Esophagus squamous epithelium (tissue), 5 donors: Measurements from ENCODE around the gene IL18R1. TPM values are rescaled to one million over a fixed set of nuclear protein-coding genes. Genes with fewer than 3 reads are reported as not detected.

Experiments
- DNase-seq: peaks from one replicate; lab custom pipeline; 2025; lab: John Stamatoyannopoulos, UW
- H3K27ac ChIP-seq, 4 donors: fragments of 200-600 bp; sonication (generic); one replicate each; pipeline ENCODE4 v1.5.1; 2016 to 2019; ENCODE audit warnings: mild to moderate bottlenecking in 1 of 4
- H3K27me3 ChIP-seq, 4 donors: fragments of 200-600 bp; sonication (generic); 1 replicate in 3 of 4; 2 replicates in 1 of 4; pipeline versions ENCODE4 v1.5.1 to v1.6.0; 2017 to 2021; ENCODE audit warnings: antibody characterized with exemption in 1 of 4
- H3K36me3 ChIP-seq, 3 donors: fragments of 200-600 bp; sonication (generic); one replicate each; pipeline ENCODE4 v1.5.1; 2016 to 2019
- H3K4me1 ChIP-seq, 3 donors: fragments of 200-600 bp; sonication (generic); one replicate each; pipeline ENCODE4 v1.5.1; 2017 to 2019
- H3K4me3 ChIP-seq, 4 donors: fragments of 200-600 bp; sonication (generic); 1 replicate in 3 of 4; 2 replicates in 1 of 4; pipeline ENCODE4 v1.5.1; 2016 to 2019; ENCODE audit warnings: mild to moderate bottlenecking in 2 of 4, moderate library complexity in 1 of 4
- H3K9me3 ChIP-seq, 3 donors: fragments of 200-600 bp; sonication (generic); one replicate each; pipeline ENCODE4 v1.5.1; 2016 to 2019
- CTCF ChIP-seq, 6 experiments: fragments of 450-650 bp in 4 of 6; fragments of 200-600 bp in 2 of 6; sonication (generic) in 2 of 6; IDR thresholded peaks; one replicate each; pipeline ENCODE4 v1.5.1; 2016 to 2019; ENCODE audit warnings: antibody characterized with exemption in 6 of 6, mild to moderate bottlenecking in 4 of 6, moderate library complexity in 4 of 6
- POLR2A ChIP-seq, 4 donors: fragments of 450-650 bp; IDR thresholded peaks; one replicate each; pipeline ENCODE4 v1.6.1; 2017; ENCODE audit warnings: antibody characterized with exemption in 4 of 4, mild to moderate bottlenecking in 4 of 4, moderate library complexity in 3 of 4
- WGBS, 2 donors: methylation state at CpG; one replicate each; pipeline ENCODE4 v1.1.5; 2018; 5-methylcytosine and 5-hydroxymethylcytosine counted together
- intact Hi-C: fragments of 100-400 bp; cut with DNase I; formaldehyde crosslinking; loops from one replicate; pipeline ENCODE4 v1.15.0; 2022
- total RNA-seq, 4 donors: library from RNA; depleted of rRNA; stranded (reverse); fragments of >200 nt; gene quantifications; one replicate each; pipeline ENCODE4 v1.1.0, GENCODE V29; 2016
- donor health status: DM: yes; HTN: yes; CAD: no.

The IL18R1 gene
- total RNA-seq, 4 donors from 2014 or later = 0.45 to 5.5 (median 1.8) TPM

- no peak for TF ChIP-seq POLR2A (IDR thresholded peaks at IDR 0.05)
- no peak for TF ChIP-seq CTCF (IDR thresholded peaks at IDR 0.05)
- Histone ChIP-seq H3K36me3 (no peaks in the 10 kb centered on the region), H3K4me1 (no peaks in the 10 kb centered on the region), H3K27ac (no peak overlapping the region), H3K4me3 (no peak overlapping the region), H3K27me3 (no peaks in the 10 kb centered on the region), H3K9me3 (no peaks in the 10 kb centered on the region)
- no peak for DNase-seq
- intact Hi-C loops = no loop called here
- 79 to 95% methylated on average over 7 to 8 of the region's 8 CpGs for WGBS, 2 donors
Measured at GRCh38 chr2:102313471-102313870, 42.1 kb upstream of the IL18R1 start.

GRCh38 chr2:102313950-102314349 lies 41.6 kb upstream of the IL18R1 start:
- intact Hi-C loops = no loop called here
- Histone ChIP-seq H3K4me1 (no peaks in the 10 kb centered on the region), H3K4me3 (no peak overlapping the region), H3K27ac (no peak overlapping the region), H3K27me3 (no peaks in the 10 kb centered on the region), H3K36me3 (no peaks in the 10 kb centered on the region), H3K9me3 (no peaks in the 10 kb centered on the region)
- no peak for TF ChIP-seq POLR2A (IDR thresholded peaks at IDR 0.05)
- no peak for TF ChIP-seq CTCF (IDR thresholded peaks at IDR 0.05)
- no peak for DNase-seq
- 72 to 98% methylated on average over 3 of the region's 3 CpGs for WGBS, 2 donors

- intact Hi-C loops = no loop called here
- no peaks in the 10 kb centered on the region for H3K27me3 ChIP-seq
- TF ChIP-seq POLR2A (IDR thresholded peaks at IDR 0.05) (no peak), CTCF (IDR thresholded peaks at IDR 0.05) (no peak)
- H3K4me3 ChIP-seq = no peak overlapping the region
- no peaks in the 10 kb centered on the region for H3K4me1 ChIP-seq
- no peak for DNase-seq
- no peaks in the 10 kb centered on the region for H3K36me3 ChIP-seq
- no peak overlapping the region for H3K27ac ChIP-seq
- WGBS, 2 donors = 45 to 47% methylated on average over 2 of the region's 2 CpGs
- H3K9me3 ChIP-seq = no peaks in the 10 kb centered on the region
Measured at GRCh38 chr2:102315921-102316320, 39.7 kb upstream of the IL18R1 start.

- no peak overlapping the region for H3K4me3 ChIP-seq
- WGBS, 2 donors = 5 to 10% methylated on average over 2 of the region's 2 CpGs
- H3K36me3 ChIP-seq = no peaks in the 10 kb centered on the region
- no peak for TF ChIP-seq CTCF (IDR thresholded peaks at IDR 0.05)
- TF ChIP-seq POLR2A (IDR thresholded peaks at IDR 0.05) = no peak
- no peaks in the 10 kb centered on the region for H3K27me3 ChIP-seq
- H3K9me3 ChIP-seq = no peaks in the 10 kb centered on the region
- H3K27ac ChIP-seq = no peak overlapping the region
- no peak for DNase-seq
- no peaks in the 10 kb centered on the region for H3K4me1 ChIP-seq
- intact Hi-C loops = no loop called here
Measured at GRCh38 chr2:102317715-102318114, 37.9 kb upstream of the IL18R1 start.

- Histone ChIP-seq H3K9me3 (no peaks in the 10 kb centered on the region), H3K36me3 (no peaks in the 10 kb centered on the region), H3K4me1 (no peaks in the 10 kb centered on the region), H3K4me3 (no peak overlapping the region), H3K27ac (no peak overlapping the region), H3K27me3 (no peaks in the 10 kb centered on the region)
- 90 to 92% methylated on average over 2 of the region's 2 CpGs for WGBS, 2 donors
- no peak for DNase-seq
- TF ChIP-seq CTCF (IDR thresholded peaks at IDR 0.05) (no peak), POLR2A (IDR thresholded peaks at IDR 0.05) (no peak)
- intact Hi-C loops = no loop called here
Measured at GRCh38 chr2:102318437-102318836, 37.2 kb upstream of the IL18R1 start.
